GM12878 (cell line): ENCODE data around the gene GATAD2B.

Experiments used
- CTCF ChIP-seq, 3 experiments: IDR thresholded peaks in 2 of 3; conservative IDR thresholded peaks in 1 of 3; 2 replicates each; pipeline ENCODE4 v1.5.1; 2011; ENCODE audit warnings: low read depth in 3 of 3, low read length in 3 of 3, mild to moderate bottlenecking in 3 of 3, control low read depth in 2 of 3, moderate library complexity in 2 of 3, inconsistent platforms in 1 of 3, mixed read lengths in 1 of 3; ENCODE audit not compliant: control insufficient read depth in 2 of 3, insufficient read depth in 1 of 3; ENCODE audit errors: extremely low read depth in 1 of 3
- EP300 ChIP-seq, 2 experiments: fragments of 150-350 bp in 1 of 2; IDR thresholded peaks; 2 replicates each; pipeline ENCODE4 v1.6.1; 2011 to 2012; ENCODE audit warnings: low read depth in 2 of 2, low read length in 2 of 2, borderline replicate concordance in 1 of 2, improper control_type of control experiment in 1 of 2, inconsistent platforms in 1 of 2; ENCODE audit not compliant: control insufficient read depth in 1 of 2
- HDGF ChIP-seq: fragments of 450-650 bp; IDR thresholded peaks from 2 replicates; pipeline ENCODE4 v1.6.1; 2016; ENCODE audit warnings: antibody characterized with exemption
- JUND ChIP-seq: IDR thresholded peaks from 2 replicates; pipeline ENCODE4 v1.6.1; 2012; ENCODE audit warnings: low read depth, mild to moderate bottlenecking, low read length, improper control_type of control experiment, moderate library complexity
- POLR2A ChIP-seq: IDR thresholded peaks from 2 replicates; pipeline ENCODE4 v1.6.1; 2011; ENCODE audit warnings: low read depth, mild to moderate bottlenecking, low read length
- SPI1 ChIP-seq: IDR thresholded peaks from 2 replicates; pipeline ENCODE4 v1.6.1; 2011; ENCODE audit warnings: low read depth, mild to moderate bottlenecking, low read length, moderate library complexity, borderline replicate concordance; ENCODE audit not compliant: insufficient read depth
- TCF3 ChIP-seq: IDR thresholded peaks from 2 replicates; pipeline ENCODE4 v1.6.1; 2012; ENCODE audit warnings: low read depth, mild to moderate bottlenecking, low read length, borderline replicate concordance; ENCODE audit not compliant: insufficient read depth
- ZBTB40 ChIP-seq: fragments of 450-650 bp; IDR thresholded peaks from 2 replicates; pipeline ENCODE4 v1.6.1; 2016; ENCODE audit warnings: mild to moderate bottlenecking, moderate library complexity, borderline replicate concordance

- TF ChIP-seq SPI1: no peak
- no peak for TF ChIP-seq HDGF
- TF ChIP-seq ZBTB40: no peak
- no peak for TF ChIP-seq POLR2A
- no peak for TF ChIP-seq TCF3
- TF ChIP-seq EP300 (IDR thresholded peaks at IDR 0.05; ENCODE audit: borderline replicate concordance in 1 of 2, control insufficient read depth in 1 of 2, low read depth in 2 of 2, low read length in 2 of 2): no peak
- TF ChIP-seq CTCF (IDR thresholded peaks at IDR 0.05 in 2 of 3, conservative IDR thresholded peaks at IDR 0.05 in 1 of 3; ENCODE audit: control insufficient read depth in 2 of 3, extremely low read depth in 1 of 3, insufficient read depth in 1 of 3, low read depth in 3 of 3, low read length in 3 of 3): no peak
- no peak for TF ChIP-seq JUND
Observed at GRCh38 chr1:153805886-153806719, 116.7 kb downstream of the GATAD2B start.
